ENCODE data around the gene HACD2.

The HACD2 gene

GRCh38 chr3:123568875-123569274 is 16.0 kb downstream of the HACD2 start:
- DNase-seq (ENCODE audit: low spot score): no peak

GRCh38 chr3:123568034-123568433 is 16.8 kb downstream of the HACD2 start:
- DNase-seq (ENCODE audit: low spot score): no peak

DNA sequence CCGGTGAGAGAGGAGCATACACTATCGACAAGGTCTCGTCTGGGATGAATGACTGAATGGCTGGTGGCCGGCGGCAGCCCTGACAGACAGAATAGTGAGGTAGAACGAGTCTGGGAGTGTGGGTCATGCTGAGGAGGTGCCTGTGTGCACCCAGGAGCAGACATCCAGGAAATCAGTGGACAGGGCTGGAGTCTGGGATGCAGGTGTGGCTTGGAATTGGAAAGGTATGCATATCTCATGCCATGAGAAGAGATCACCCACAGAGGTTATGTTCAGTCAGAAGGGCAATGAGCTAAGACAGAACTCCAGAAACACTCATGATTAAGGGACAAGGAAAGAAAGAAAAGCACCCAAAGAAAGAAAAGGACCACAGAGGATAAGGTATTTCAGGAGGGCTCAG is 20.8 kb downstream of the HACD2 start:
- no peak for DNase-seq (ENCODE audit: low spot score)

DNA sequence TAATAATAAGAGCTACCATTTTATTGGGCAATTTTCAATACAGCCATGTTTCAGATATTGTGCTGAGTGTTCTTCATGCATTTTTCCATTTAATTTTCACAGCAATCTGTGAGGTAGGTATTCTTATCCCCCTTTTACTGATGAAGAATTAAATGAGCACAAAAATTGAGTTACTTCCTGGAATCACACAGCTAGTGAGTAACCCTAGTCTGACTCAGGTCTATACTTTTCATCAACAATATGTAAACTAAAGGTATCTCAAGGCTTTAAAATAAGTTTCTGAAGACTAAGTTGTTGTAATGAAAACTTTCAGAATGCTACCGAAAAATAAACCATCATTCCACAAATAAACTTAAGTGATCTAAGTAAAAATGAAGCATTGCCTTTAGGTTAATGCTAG is 22.3 kb downstream of the HACD2 start:
- no peak for DNase-seq (ENCODE audit: low spot score)

DNA sequence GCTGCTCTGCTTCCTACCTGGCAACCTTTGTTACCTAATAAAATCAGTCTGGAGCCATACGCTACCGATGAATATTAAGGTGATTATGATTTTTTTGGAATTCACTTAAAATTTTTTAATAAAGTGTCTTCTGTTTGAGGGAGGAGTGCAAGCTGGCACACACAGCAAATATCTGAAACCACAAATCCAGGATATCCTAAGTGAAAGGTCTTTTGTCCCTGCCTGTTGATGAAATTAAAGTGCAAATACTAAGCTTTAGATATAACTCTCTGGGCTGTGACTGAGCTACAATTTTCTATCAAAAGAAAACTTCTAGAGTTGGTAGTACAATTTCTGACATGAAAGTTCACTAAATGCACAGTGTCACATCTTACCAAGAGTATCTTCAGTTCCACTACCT is 23.7 kb downstream of the HACD2 start:
- DNase-seq (ENCODE audit: low spot score): no peak

DNA sequence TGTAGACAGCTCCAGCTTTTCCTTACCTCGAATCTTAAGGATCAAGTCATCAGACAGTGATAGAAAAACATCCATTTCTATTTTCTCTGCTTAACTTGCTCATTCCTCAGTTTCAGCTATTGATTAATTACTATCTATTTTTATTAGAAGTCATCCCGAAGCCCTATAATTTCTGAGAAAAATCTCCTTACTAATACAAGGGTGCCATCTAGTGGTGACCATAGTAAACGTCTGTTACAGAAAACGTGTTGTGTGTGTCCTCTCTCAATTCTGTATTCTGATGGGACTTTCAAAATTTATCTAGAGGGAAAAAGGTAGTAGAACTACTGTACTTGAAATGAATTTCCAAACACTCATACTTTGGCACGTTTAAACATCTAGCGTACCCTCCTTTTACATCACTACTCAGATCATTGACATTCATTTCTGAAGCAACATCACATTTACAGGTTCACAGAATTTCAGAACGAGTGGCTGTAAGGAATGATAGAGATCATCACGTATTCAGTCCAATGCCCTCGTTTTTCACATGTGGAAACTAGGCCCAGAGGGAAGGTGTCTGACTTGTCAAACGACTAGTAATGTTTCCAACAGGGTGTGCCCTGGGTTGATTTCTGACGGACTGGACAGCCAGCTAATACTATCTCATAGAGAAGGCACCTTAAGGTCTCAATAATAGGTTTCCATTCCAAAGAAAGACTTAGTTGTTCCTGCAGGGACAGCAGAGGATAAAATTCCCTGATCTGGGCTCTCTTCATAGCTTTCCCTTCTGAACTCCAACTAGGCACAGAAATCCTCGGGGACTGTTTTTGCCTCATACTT is 25.6 kb downstream of the HACD2 start:
- DNase-seq (ENCODE audit: low spot score): no peak

- DNase-seq (ENCODE audit: low spot score): no peak
Measured at GRCh38 chr3:123553536-123553935, 31.3 kb downstream of the HACD2 start.

- no peak for DNase-seq (ENCODE audit: low spot score)
Measured at GRCh38 chr3:123552768-123553167, 32.1 kb downstream of the HACD2 start.

- DNase-seq (ENCODE audit: low spot score): peak; percentile 30
Measured at GRCh38 chr3:123552095-123552714, 32.6 kb downstream of the HACD2 start.

GRCh38 chr3:123547881-123548519 is 36.9 kb downstream of the HACD2 start:
- DNase-seq (ENCODE audit: low spot score): no peak

DNA sequence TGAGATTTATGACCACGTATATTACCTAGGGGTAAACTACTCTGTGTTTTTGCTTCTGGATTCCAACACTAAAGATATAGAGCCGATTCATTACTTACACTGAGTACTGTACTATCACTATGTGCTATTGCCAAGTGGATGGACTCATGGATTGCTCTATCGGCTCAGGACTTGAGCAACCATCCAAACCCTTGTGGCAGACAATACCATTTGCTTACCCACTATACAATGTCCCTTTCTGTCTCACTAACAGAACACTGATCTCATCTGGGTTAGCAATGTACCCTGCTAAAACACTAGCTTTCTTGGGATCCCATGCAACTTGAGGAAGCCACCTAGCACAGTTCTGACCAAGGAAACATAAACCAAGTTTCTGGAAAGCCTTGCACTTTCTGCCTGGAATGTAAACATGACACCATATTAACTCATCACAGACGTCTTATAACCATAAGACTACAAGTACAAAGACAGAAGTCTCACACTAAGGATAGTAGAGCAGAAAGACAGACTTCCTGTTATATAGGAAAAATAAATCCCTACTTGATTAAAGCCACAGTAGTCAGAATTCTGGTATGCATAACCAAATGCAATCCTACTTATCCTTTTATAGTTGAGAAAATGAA is 38.6 kb downstream of the HACD2 start:
- DNase-seq (ENCODE audit: low spot score): no peak

DNA sequence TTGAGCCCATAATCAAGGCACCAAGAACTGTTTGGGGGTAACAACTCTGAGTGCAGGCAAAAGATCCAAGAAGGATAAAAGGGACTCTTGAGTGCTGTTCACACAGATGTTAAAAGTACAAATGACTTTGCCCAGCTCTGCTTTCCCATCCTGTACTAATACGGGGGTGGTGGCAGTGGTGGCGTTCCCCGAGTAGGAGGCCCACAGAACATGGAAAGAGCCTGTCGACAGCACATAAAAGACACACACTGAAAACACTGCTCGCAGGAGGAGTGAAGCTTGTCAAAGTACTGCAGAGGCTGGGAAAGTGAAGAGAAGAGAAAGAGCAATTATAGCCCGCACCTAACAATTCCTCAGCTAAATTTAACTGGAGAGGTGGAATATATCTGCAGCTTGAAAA is 40.9 kb downstream of the HACD2 start:
- DNase-seq (ENCODE audit: low spot score): no peak

DNA sequence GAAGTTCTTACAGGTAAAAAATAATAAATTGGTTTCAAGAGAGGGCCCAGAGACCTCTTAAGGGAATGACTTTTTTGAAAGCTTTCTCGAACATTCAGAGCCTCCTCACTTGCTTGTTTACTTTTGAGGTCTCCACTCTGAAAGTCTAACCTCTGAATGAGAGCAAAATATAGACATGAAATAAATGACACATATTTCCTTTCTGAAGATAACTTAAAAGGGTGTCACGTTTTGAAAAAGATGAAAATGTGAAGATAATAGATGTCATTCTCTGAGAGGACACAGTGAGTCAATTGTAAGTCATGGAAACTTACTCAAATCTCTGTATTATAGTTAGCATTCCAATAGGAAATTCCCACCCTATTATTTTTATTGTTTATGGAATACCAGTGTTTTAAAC is 44.6 kb downstream of the HACD2 start:
- DNase-seq (ENCODE audit: low spot score): no peak

DNA sequence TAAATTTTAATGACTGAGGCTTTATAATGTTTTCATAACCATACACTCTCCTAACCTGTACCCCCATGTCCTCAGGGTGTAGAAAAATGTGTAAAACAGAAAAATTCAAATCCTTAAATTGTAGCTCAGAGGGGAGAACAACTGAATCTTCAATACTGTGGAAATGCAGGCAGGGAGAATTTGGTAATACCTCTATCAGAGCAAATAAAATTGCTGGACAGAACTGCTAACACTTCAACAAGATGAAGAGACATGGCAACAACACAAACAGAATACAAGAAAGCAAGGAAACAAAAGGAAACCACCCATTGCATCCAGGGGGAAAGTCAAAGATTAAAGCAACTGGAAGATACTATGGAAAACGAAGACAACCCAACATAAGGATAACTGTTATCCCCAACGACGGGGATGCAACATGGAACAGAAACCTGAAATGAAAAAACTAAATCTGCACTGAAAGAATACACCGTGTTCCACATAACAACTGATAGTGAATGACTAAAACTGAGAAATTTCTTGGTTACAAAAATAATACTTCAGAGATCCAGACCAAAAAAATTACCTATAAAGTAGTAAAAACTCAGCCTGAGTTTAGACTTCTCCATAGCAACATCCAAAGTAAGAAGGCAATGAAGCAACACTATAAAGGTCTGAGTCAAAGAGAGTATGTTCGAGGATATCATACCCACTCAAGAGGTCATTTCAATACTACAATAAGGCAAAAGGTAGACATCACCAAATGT is 48.5 kb downstream of the HACD2 start:
- no peak for DNase-seq (ENCODE audit: low spot score)

DNA sequence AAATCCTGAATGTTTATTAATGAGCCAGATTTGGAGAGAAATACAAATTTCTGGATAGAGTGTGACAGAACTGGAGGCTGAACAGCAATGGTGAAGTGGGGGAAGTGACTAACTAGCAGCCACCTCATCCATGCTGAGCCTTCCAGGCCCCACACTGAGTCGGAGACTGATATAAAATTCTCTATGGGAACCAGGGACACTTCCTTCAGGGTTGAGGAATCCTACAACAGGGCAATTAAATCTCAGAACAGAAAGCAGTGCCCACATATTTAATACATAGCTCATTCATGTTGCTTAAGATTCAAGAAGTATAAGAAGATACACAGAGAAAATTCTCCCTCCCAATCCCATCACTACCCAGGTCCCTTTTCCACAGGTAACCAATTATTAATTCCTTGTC is 49.3 kb downstream of the HACD2 start:
- no peak for DNase-seq (ENCODE audit: low spot score)

- DNase-seq (ENCODE audit: low spot score): no peak
Measured at GRCh38 chr3:123534264-123534663, 50.6 kb downstream of the HACD2 start.

DNA sequence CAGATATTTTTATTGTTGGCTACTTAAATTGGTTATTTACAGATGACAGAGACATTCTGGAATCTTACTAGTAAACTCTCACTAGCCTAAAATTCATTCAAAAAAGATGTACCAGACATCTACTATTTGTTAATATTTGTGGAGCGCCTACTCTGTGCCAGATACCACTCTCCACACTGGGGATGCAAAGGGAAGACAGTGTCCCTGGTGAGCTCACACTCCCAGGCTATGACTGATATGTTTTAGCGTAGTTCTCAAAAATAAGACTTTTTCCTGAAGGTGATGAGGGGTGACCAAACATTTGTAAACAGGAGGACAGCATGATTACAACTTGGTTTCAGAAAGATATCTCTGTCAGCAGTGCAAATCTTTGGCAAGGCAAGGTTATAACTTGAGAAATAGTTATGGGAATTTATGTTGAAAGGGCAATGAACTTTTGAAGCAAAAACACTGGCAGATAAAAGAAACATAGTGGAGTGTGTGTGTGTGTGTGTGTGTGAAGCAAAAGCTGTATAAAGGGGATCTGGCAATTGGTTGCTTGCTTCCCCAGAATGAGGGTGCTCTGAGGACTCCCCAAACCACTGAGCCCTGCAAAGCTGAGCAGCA is 51.2 kb downstream of the HACD2 start:
- DNase-seq (ENCODE audit: low spot score): no peak

DNA sequence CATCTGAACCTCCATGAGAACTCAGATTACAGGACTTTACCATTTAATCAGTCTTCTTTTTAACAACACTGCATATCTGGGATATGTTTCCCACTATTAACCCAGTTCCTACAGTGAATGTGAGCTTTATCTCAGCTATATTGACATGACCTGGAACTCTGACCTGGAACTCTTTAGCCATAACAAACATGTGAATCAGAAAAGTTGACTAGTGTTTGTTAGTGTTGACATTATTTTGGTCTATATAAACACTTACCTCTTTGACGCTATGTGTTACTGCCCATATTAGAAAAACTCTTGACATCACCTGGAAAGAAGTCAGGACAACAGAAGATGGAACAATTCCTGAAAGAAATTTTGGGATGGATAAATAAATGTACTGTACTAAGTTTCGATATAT is 56.7 kb downstream of the HACD2 start:
- peak; percentile 10 for DNase-seq (ENCODE audit: low spot score)

- no peak for DNase-seq (ENCODE audit: low spot score)
Measured at GRCh38 chr3:123527046-123527445, 57.8 kb downstream of the HACD2 start.

GRCh38 chr3:123526474-123526873 is 58.4 kb downstream of the HACD2 start:
- DNase-seq (ENCODE audit: low spot score): no peak

DNA sequence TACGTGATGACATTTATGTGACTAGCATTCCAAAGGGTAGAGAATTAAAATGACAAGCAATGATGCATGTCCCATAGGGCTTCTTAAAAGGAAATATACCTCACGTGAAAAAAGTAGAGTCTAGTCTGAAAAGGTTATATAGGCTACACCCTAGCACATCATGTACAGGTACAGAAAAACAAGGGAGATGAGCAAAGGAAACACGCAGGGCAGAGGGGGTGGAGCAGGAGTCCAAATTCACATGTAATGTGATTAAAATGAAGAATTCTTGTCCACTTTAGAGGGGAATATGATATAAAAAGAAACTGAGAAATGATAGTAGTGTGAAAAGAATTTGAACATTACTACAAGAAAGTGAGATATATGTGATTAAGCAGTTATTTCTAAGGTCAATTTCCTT is 59.4 kb downstream of the HACD2 start:
- DNase-seq (ENCODE audit: low spot score): no peak

- DNase-seq (ENCODE audit: low spot score): peak; percentile 39
Measured at GRCh38 chr3:123524981-123525380, 59.9 kb downstream of the HACD2 start.

Data from HuH-7 (cell line).